GM12891 (cell line): ENCODE data around the gene LATS1.

Experiments
- POLR2A ChIP-seq: IDR thresholded peaks from 2 replicates; pipeline ENCODE4 v1.6.1; 2011; ENCODE audit warnings: low read depth, low read length, control low read depth
- SPI1 ChIP-seq: IDR thresholded peaks from 2 replicates; pipeline ENCODE4 v1.6.1; 2011; ENCODE audit warnings: low read depth, low read length, control low read depth

GRCh38 chr6:149683256-149683859 lies 34.5 kb downstream of the LATS1 start:
- TF ChIP-seq POLR2A (no peak), SPI1 (no peak)
